Melanocyte of skin (primary cell): ENCODE measurements around the gene RAP1GAP2. TPM values are rescaled to one million over a fixed set of nuclear protein-coding genes. Genes with fewer than 3 reads are reported as not detected.

Experiments
- small RNA-seq, 2 donors: library from RNA; depleted of rRNA; stranded (forward); fragments of <200 nt; gene quantifications; one replicate each; pipeline ENCODE3, GENCODE V24; 2012
- total RNA-seq, 2 donors: library from RNA; depleted of rRNA; stranded (reverse); fragments of >200 nt; gene quantifications; 2 replicates each; pipeline ENCODE4 v1.2.3, GENCODE V29; 2012

RAP1GAP2 gene
- 1 to 10 TPM in 1 of 2 donors, under 1 TPM in 1; under 0.01 to 1.0 TPM for total RNA-seq

GRCh38 chr17:2796164-2797125 lies at the start of gene RAP1GAP2:
Gene RAP1GAP2, plus strand, starts transcription at chr17:2796438. Its CDS starts 90 bp downstream, at chr17:2796528.

GRCh38 chr17:2749058-2749783 lies 47.0 kb upstream of the RAP1GAP2 start, which contains the start of gene CCDC92B:
Gene CCDC92B, minus strand, starts transcription at chr17:2749652. Its CDS starts 14,507 bp downstream, at chr17:2735145.

GRCh38 chr17:3063507-3063906 lies 267.3 kb downstream of the RAP1GAP2 start, which contains the start of gene OR1D5:
Gene OR1D5, minus strand, starts transcription at chr17:3063607. Its CDS starts 0 bp downstream, at chr17:3063607.

Small RNAs within 50 kb of the gene (small RNA-seq; reads per million reads assigned to genes)
- gene MIR1253 (0 reads per million in 2 donors), gene hsa-mir-1253 (0 reads per million in 2 donors)

Other genes with a start within 250 kb of the RAP1GAP2 start
- gene PAFAH1B1, start 202.8 kb upstream of the RAP1GAP2 start, total RNA-seq, result 100 to 1,000 TPM in 1 of 2 donors, 10 to 100 TPM in 1; 92.9 to 106 TPM
- 100 to 1,000 TPM in 1 of 2 donors, 10 to 100 TPM in 1; 61.9 to 111 TPM for gene CLUH, start 84.7 kb upstream of the RAP1GAP2 start, total RNA-seq
- not detected for gene CCDC92B, start 46.8 kb upstream of the RAP1GAP2 start, total RNA-seq